Measurements from ENCODE around the gene PPFIBP2. TPM values are rescaled to one million over a fixed set of nuclear protein-coding genes. Genes with fewer than 3 reads are reported as not detected.

The PPFIBP2 gene
- total and polyA plus RNA-seq, 10 donors: 17.2 to 75.1 (median 40.4) TPM

GRCh38 chr11:7686761-7687160 is 173.0 kb downstream of the PPFIBP2 start:
- H3K36me3 ChIP-seq: no peaks in the 10 kb centered on the region
- 83 to 90% (median 84%) methylated on average over 4 of the region's 4 CpGs for WGBS, 5 donors
- H3K27ac ChIP-seq: no peak overlapping the region
- no peaks in the 10 kb centered on the region for H3K9me3 ChIP-seq
- H3K4me1 ChIP-seq: no peaks in the 10 kb centered on the region
- H3K27me3 ChIP-seq (replicated peaks in 1 of 7): peaks cover 0 to 48% (median 3%) of the 10 kb centered on the region in 7 donors
- TF ChIP-seq POLR2A (IDR thresholded peaks at IDR 0.05) (no peak), POLR2AphosphoS5 (IDR thresholded peaks at IDR 0.05) (no peak)
- TF ChIP-seq, protein P1, sequence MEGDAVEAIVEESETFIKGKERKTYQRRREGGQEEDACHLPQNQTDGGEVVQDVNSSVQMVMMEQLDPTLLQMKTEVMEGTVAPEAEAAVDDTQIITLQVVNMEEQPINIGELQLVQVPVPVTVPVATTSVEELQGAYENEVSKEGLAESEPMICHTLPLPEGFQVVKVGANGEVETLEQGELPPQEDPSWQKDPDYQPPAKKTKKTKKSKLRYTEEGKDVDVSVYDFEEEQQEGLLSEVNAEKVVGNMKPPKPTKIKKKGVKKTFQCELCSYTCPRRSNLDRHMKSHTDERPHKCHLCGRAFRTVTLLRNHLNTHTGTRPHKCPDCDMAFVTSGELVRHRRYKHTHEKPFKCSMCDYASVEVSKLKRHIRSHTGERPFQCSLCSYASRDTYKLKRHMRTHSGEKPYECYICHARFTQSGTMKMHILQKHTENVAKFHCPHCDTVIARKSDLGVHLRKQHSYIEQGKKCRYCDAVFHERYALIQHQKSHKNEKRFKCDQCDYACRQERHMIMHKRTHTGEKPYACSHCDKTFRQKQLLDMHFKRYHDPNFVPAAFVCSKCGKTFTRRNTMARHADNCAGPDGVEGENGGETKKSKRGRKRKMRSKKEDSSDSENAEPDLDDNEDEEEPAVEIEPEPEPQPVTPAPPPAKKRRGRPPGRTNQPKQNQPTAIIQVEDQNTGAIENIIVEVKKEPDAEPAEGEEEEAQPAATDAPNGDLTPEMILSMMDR (IDR thresholded peaks at IDR 0.05 in 8 of 11, conservative IDR thresholded peaks at IDR 0.05 in 3 of 11): no peak
- DNase-seq: no peak
- intact Hi-C loops (cut with DNase I; ENCODE audit: low total_unique reads): loop anchor here (5.0 kb wide), 1 partner anchor 114 kb away; no protein-coding TSS in a partner anchor
- no peak overlapping the region for H3K4me3 ChIP-seq

- no peak for DNase-seq
- Histone ChIP-seq H3K4me1 (no peaks in the 10 kb centered on the region), H3K4me3 (no peak overlapping the region), H3K36me3 (no peaks in the 10 kb centered on the region), H3K27ac (no peak overlapping the region), H3K27me3 (replicated peaks in 1 of 7) (peaks cover 0 to 50% (median 5%) of the 10 kb centered on the region in 7 donors), H3K9me3 (no peaks in the 10 kb centered on the region)
- 94 to 100% (median 96%) methylated on average over 1 of the region's 1 CpG for WGBS, 5 donors
- intact Hi-C loops (cut with DNase I; ENCODE audit: low total_unique reads): loop anchor here (5.0 kb wide), 1 partner anchor 115 kb away; no protein-coding TSS in a partner anchor
- TF ChIP-seq, protein P1 (IDR thresholded peaks at IDR 0.05 in 8 of 11, conservative IDR thresholded peaks at IDR 0.05 in 3 of 11): no peak
These were observed 173.6 kb downstream of the PPFIBP2 start for GRCh38 chr11:7687386-7687785.

DNA sequence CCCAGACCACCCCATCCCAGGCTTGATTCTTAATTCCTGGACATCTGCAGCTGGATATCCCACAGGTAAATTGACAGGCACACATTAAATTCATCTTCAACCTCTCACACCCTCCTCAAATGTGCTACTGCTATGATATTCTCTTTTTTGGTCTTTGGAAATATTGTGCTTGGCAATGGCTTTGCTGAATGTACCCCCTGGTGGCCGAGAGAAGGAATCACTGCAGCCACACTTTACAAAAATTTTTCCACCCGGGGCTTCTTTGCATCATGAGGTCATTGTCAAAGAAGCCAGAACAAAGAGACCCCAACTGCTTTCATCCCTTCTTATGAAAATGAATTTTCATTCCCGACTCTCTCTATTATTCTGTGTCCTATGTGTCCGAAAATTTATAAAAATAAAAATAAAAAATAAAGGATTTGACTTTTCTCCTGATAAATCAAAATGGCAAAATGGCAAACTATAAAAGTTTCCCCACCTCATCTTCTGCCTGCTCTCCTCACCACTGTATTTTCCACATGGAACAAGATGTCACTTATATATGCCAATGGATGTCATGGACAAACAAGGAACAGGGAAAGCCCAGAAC is 174.5 kb downstream of the PPFIBP2 start:
- H3K36me3 ChIP-seq: no peaks in the 10 kb centered on the region
- no peaks in the 10 kb centered on the region for H3K9me3 ChIP-seq
- intact Hi-C loops (cut with DNase I; ENCODE audit: low total_unique reads): loop anchor here (5.0 kb wide), 1 partner anchor 116 kb away; no protein-coding TSS in a partner anchor
- H3K27me3 ChIP-seq (replicated peaks in 1 of 7): peaks cover 0 to 53% (median 10%) of the 10 kb centered on the region in 7 donors
- TF ChIP-seq, protein P1 (IDR thresholded peaks at IDR 0.05 in 8 of 11, conservative IDR thresholded peaks at IDR 0.05 in 3 of 11): peak; percentile 32 to 78 (median 55)
- no peak for TF ChIP-seq POLR2A (IDR thresholded peaks at IDR 0.05)
- no peak overlapping the region for H3K27ac ChIP-seq
- no peak for DNase-seq
- no peaks in the 10 kb centered on the region for H3K4me1 ChIP-seq
- WGBS, 5 donors: 7 to 11% (median 10%) methylated on average over 4 of the region's 4 CpGs
- H3K4me3 ChIP-seq: no peak overlapping the region

GRCh38 chr11:7689239-7689638 is 175.4 kb downstream of the PPFIBP2 start:
- H3K4me3 ChIP-seq: no peak overlapping the region
- H3K4me1 ChIP-seq: peaks cover 0 to 3% (median 0%) of the 10 kb centered on the region in 6 donors
- peaks cover 0 to 56% (median 19%) of the 10 kb centered on the region in 7 donors for H3K27me3 ChIP-seq (replicated peaks in 1 of 7)
- intact Hi-C loops (cut with DNase I; ENCODE audit: low total_unique reads): loop anchor here (5.0 kb wide), 1 partner anchor 117 kb away; no protein-coding TSS in a partner anchor
- H3K36me3 ChIP-seq: no peaks in the 10 kb centered on the region
- no peak overlapping the region for H3K27ac ChIP-seq
- H3K9me3 ChIP-seq: no peaks in the 10 kb centered on the region
- DNase-seq: no peak
- WGBS, 5 donors: 44 to 69% (median 61%) methylated on average over 4 of the region's 4 CpGs
- TF ChIP-seq, protein P1 (IDR thresholded peaks at IDR 0.05 in 8 of 11, conservative IDR thresholded peaks at IDR 0.05 in 3 of 11): no peak
- TF ChIP-seq POLR2A (IDR thresholded peaks at IDR 0.05) (no peak), POLR2AphosphoS5 (IDR thresholded peaks at IDR 0.05) (no peak)
